Measurements from ENCODE around the gene LIMS1. TPM values are rescaled to one million over a fixed set of nuclear protein-coding genes. Genes with fewer than 3 reads are reported as not detected.

The LIMS1 gene
- total RNA-seq, 1 donor from 2014 or later, result 19.4 TPM

GRCh38 chr2:108548208-108549003, 14.1 kb downstream of the LIMS1 start:
- Mint-ChIP-seq H3K36me3 (peaks cover 9% of the 10 kb centered on the region), H3K9me3 (peaks cover 5% of the 10 kb centered on the region), H3K4me3 (no peak overlapping the region), H3K4me1 (peaks cover 5% of the 10 kb centered on the region), H3K27ac (no peak overlapping the region), H3K27me3 (ENCODE audit: insufficient read depth, low read depth) (no peaks in the 10 kb centered on the region)
- Histone ChIP-seq H3K27ac (no peak overlapping the region), H3K79me2 (ENCODE audit: low read depth) (peaks cover 23% of the 10 kb centered on the region), H3K9me3 (ENCODE audit: low read depth) (no peaks in the 10 kb centered on the region), H3K4me2 (no peak overlapping the region), H3K4me1 (no peaks in the 10 kb centered on the region), H3K27me3 (no peaks in the 10 kb centered on the region), H3F3A (ENCODE audit: low read depth) (no peaks in the 10 kb centered on the region), H4K20me1 (ENCODE audit: low read depth) (peaks cover 5% of the 10 kb centered on the region), H3K36me3 (no peaks in the 10 kb centered on the region), H3K4me3 (no peak overlapping the region), H2AFZ (replicated peaks) (no peak overlapping the region), H3K9ac (no peak overlapping the region)
- DNase-seq (ENCODE audit: low spot score), result no peak
- TF ChIP-seq EZH2 (IDR thresholded peaks at IDR 0.05) (no peak), EZH2phosphoT487 (IDR thresholded peaks at IDR 0.05) (no peak), CTCF (IDR thresholded peaks at IDR 0.05) (no peak)

GRCh38 chr2:108552566-108552965, 18.3 kb downstream of the LIMS1 start:
- peaks cover 45% of the 10 kb centered on the region for H3K79me2 ChIP-seq (ENCODE audit: low read depth)
- no peak overlapping the region for H3K4me3 ChIP-seq
- no peaks in the 10 kb centered on the region for H3K9me3 ChIP-seq (ENCODE audit: low read depth)
- no peak overlapping the region for H3K9ac ChIP-seq
- Mint-ChIP-seq H3K36me3 (no peaks in the 10 kb centered on the region), H3K4me3 (no peak overlapping the region), H3K9me3 (no peaks in the 10 kb centered on the region), H3K27ac (no peak overlapping the region), H3K4me1 (peaks cover 5% of the 10 kb centered on the region), H3K27me3 (ENCODE audit: insufficient read depth, low read depth) (peaks cover 2% of the 10 kb centered on the region)
- H3K27me3 ChIP-seq, result no peaks in the 10 kb centered on the region
- no peak overlapping the region for H3K27ac ChIP-seq
- no peaks in the 10 kb centered on the region for H3K4me1 ChIP-seq
- H3K4me2 ChIP-seq, result no peak overlapping the region
- no peak overlapping the region for H2AFZ ChIP-seq (replicated peaks)
- H3K36me3 ChIP-seq, result no peaks in the 10 kb centered on the region
- DNase-seq (ENCODE audit: low spot score), result no peak
- no peaks in the 10 kb centered on the region for H4K20me1 ChIP-seq (ENCODE audit: low read depth)
- no peak for TF ChIP-seq EZH2phosphoT487 (IDR thresholded peaks at IDR 0.05)
- no peak for TF ChIP-seq EZH2 (IDR thresholded peaks at IDR 0.05)
- no peak for TF ChIP-seq CTCF (IDR thresholded peaks at IDR 0.05)
- no peaks in the 10 kb centered on the region for H3F3A ChIP-seq (ENCODE audit: low read depth)

- H3K36me3 Mint-ChIP-seq, result no peaks in the 10 kb centered on the region
- DNase-seq (ENCODE audit: low spot score), result no peak
- Histone ChIP-seq H3K79me2 (ENCODE audit: low read depth) (peaks cover 48% of the 10 kb centered on the region), H3F3A (ENCODE audit: low read depth) (no peaks in the 10 kb centered on the region), H3K4me1 (no peaks in the 10 kb centered on the region), H3K36me3 (no peaks in the 10 kb centered on the region), H3K4me2 (no peak overlapping the region), H3K9me3 (ENCODE audit: low read depth) (no peaks in the 10 kb centered on the region), H3K4me3 (no peak overlapping the region), H3K27ac (no peak overlapping the region), H2AFZ (replicated peaks) (no peak overlapping the region), H3K9ac (no peak overlapping the region), H3K27me3 (no peaks in the 10 kb centered on the region), H4K20me1 (ENCODE audit: low read depth) (no peaks in the 10 kb centered on the region)
- H3K9me3 Mint-ChIP-seq, result no peaks in the 10 kb centered on the region
- H3K4me1 Mint-ChIP-seq, result peaks cover 3% of the 10 kb centered on the region
- H3K27ac Mint-ChIP-seq, result no peak overlapping the region
- no peak for TF ChIP-seq EZH2phosphoT487 (IDR thresholded peaks at IDR 0.05)
- no peak for TF ChIP-seq EZH2 (IDR thresholded peaks at IDR 0.05)
- no peak for TF ChIP-seq CTCF (IDR thresholded peaks at IDR 0.05)
- peaks cover 2% of the 10 kb centered on the region for H3K27me3 Mint-ChIP-seq (ENCODE audit: insufficient read depth, low read depth)
- no peak overlapping the region for H3K4me3 Mint-ChIP-seq
Observed at GRCh38 chr2:108553209-108553919, 19.1 kb downstream of the LIMS1 start.
